Stimulated activated CD8-positive, alpha-beta memory T cell treated with anti-CD3 and anti-CD28 coated beads, Interleukin-2, amount 100 ng/mL, for 1 hour (primary cell): ENCODE measurements around the gene CGGBP1.
"Not testable (repeated sequence)": the region's sequence is repeated elsewhere in the genome, so short reads cannot be mapped to it uniquely, and the experiment has no call there.

Experiments used
- DNase-seq, 2 donors: peaks; one replicate each; pipeline ENCODE4 v3.0.0-alpha.2; 2020; ENCODE audit warnings: low read depth in 2 of 2

The CGGBP1 gene

DNA sequence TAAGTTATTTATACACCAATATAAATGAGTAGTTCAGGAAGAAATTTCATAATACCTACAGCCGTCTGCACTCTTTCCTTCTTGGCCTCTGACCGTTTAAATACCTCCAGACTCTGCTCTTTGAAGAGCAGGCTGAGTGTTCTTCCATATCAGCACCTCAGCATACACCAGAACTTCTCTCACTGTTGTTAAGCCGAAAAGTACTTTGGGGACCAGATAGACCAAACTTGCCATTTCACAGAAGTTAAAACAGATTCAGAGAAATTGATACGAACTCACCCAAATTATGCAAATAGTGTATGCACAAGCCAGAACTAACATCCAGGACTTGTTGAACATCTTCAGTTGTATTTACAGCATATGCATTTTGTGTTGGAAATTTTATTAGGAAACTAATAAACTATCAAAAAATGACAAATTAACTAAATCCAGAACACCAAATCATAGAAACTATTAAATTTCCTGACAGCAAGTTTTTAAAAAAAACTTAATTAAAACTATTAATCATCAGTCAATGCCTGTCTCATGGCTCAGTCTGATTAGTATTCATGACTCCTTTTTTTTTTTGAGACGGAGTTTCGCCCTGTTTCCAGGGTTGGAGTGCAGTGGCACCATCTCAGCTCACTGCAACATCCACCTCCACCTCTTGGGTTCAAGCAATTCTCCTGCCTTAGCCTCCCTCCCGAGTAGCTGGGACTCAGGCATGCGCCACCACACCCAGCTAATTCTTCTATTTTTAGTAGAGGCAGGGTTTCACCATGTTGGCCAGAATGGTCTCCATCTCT is 24.1 kb downstream of the CGGBP1 start:
- no peak for DNase-seq

DNA sequence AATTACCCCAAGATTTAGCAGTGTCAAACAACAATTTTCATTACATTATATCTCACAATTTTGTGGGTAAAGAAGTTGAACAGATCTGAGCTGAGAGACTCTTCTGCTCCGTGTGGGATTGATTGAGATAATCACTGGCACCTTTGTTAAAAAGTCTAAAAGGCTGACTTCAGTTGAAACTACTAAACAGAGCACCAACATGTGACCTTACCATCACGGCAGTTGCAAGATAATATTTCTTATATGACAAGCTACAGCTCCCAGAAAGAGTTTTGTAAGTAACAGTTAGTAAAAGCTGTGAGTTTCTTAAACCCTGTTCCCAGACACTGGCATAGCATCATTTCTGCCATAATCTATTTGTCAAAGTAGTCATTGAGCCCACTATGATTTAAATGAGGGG is 25.0 kb downstream of the CGGBP1 start:
- DNase-seq: no peak

- no peak for DNase-seq
Observed at GRCh38 chr3:88033079-88033478, 25.7 kb downstream of the CGGBP1 start.

DNA sequence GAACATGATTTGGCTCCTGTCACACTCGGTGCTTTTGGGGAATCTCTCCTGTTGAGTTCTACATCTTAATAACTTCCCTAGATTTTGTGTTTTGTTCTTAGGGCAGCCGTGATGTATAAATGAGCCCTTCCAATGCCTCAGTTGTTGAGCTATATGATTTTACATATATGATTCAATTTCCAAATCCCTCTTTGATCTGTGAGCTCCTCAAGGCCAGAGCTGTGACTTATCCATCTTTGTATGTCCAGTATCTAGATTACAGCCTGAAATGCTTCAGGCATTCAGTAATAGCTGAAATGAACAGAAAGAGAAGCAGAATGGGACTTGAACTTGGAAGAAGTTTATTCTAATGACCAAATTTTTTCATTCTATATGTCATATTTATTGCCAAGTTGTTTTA is 26.6 kb downstream of the CGGBP1 start:
- no peak for DNase-seq

- DNase-seq: no peak
Observed at GRCh38 chr3:88031642-88032077, 27.1 kb downstream of the CGGBP1 start.

- DNase-seq: no peak
Observed at GRCh38 chr3:88030210-88030609, 28.6 kb downstream of the CGGBP1 start.

DNA sequence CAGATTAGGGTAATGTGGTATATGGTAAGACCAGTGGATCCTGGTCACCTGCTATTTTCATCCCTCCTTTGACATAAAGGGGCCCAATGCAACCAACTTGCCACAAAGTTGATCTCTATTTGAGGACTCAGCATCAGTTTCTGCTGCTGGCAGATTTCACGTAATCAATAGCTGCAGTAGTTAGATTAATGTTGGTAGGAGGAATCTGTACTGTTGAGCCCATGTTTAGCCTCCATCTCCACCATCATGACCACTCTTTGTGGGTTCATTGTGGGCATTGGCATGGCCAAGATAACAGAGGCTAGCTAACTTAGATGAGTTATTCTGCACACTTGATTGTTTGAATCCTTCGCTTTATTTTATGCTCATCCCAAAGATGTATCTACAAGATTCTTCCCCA is 29.9 kb downstream of the CGGBP1 start:
- DNase-seq: no peak

GRCh38 chr3:88025001-88025552 is 33.7 kb downstream of the CGGBP1 start:
- DNase-seq: no peak

DNA sequence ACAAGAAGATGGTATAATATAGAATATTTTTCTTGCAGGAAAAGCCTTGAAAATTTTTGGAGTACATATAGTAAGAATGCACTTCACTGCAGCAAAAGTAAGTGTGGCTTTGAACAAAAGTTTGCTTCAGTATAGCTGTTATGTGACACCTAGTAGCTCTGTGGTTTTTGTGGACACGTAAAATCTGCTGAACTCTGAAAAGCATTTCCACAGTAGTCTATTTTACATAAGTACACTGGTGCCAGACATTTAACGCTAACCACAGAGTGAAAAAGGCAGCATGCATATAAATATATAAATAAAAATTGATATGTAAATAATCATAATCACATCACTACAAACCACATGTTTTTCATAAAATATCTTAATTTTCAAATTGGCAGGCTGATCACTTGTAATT is 39.8 kb downstream of the CGGBP1 start:
- no peak for DNase-seq

DNA sequence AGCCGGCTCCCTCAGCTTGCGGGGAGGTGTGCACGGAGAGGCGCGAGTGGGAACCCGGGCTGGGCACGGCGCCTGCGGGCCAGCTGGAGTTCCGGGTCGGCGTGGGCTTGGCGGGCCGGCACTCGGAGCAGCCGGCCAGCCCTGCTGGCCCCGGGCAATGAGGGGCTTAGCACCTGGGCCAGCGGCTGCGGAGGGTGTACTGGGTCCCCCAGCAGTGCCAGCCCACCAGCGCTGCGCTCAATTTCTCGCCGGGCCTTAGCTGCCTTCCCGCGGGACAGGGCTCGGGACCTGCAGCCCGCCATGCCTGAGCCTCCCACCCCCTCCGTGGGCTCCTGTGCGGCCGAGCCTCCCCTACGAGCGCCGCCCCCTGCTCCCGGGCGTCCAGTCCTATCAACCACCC is 43.1 kb downstream of the CGGBP1 start:
- DNase-seq: not testable (repeated sequence)

GRCh38 chr3:88013592-88013991 is 45.2 kb downstream of the CGGBP1 start:
- DNase-seq: no peak

DNA sequence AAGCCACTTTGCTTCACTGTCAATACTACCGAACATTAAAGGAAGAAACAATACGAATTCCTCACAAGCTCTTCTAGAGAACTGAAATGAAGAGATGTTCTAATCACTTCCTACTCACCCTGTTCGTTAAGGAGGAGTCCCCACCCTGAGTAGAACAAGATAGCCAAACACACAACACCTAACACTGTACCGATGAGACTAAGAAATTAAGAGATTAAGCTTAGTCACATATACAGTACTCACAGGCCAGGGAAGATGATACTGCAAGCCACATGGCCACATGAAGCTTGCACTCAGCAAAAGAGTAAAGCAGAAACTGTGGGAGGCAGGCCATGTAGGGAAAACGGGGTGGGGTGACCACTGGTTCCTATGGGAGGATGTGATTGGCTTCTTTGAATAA is 48.0 kb downstream of the CGGBP1 start:
- DNase-seq: no peak

DNA sequence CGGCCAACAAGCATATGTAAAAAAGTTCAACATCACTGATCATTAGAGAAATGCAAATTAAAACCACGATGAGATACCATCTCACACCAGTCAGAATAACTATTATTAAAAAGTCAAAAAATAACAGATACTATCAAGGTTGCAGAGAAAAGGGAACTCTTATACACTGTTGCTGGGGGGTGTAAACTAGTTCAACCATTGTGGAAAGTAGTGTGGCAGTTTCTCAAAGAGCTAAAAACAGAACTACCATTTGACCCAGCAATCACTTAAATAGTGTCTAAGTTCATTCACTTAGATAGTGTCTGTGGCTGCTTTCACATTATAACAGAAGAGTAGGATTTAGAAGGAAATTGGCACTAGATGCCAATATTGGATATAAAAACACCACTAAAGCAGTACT is 49.7 kb downstream of the CGGBP1 start:
- DNase-seq: no peak

DNA sequence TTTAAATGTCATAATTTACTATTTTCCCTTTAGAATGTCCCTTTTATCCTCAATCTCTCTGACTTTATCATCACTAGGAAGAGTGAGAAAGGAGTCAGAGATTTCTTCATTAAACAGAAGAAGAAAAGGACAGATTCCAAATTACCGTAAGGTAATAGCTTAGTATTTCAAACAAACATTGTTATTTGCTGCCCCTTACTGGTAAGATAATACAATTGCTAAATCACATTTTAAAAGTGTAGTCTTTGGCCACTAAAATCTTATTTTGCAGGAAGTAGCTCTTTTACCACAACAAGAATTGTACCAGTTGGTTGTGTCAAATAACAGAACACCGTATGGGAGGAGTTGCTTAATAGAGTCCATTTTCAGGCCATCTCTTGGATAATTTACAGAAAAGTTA is 53.7 kb downstream of the CGGBP1 start:
- DNase-seq: no peak

GRCh38 chr3:88003115-88003755 is 55.6 kb downstream of the CGGBP1 start:
- DNase-seq: no peak

- DNase-seq: no peak
Observed at GRCh38 chr3:88002448-88002847, 56.4 kb downstream of the CGGBP1 start.
